NB4 (cell line): ENCODE measurements around the gene C20orf144.
"Not testable (repeated sequence)": the region's sequence is repeated elsewhere in the genome, so short reads cannot be mapped to it uniquely, and the experiment has no call there.

Experiments used
- DNase-seq: peaks from one replicate; pipeline ENCODE4 v3.0.0; 2010; ENCODE audit warnings: low read depth
- H3K4me3 ChIP-seq: one replicate; pipeline ENCODE4 v1.5.1; 2011; ENCODE audit warnings: mild to moderate bottlenecking, low read depth, low read length, moderate library complexity
- CTCF ChIP-seq: IDR thresholded peaks from one replicate; pipeline ENCODE4 v1.5.1; 2012; ENCODE audit warnings: low read depth, low read length
- MAX ChIP-seq: IDR thresholded peaks from 2 replicates; pipeline ENCODE4 v1.6.1; 2011; ENCODE audit warnings: low read depth, low read length
- MYC ChIP-seq: IDR thresholded peaks from 2 replicates; pipeline ENCODE4 v1.6.1; 2011; ENCODE audit warnings: low read depth, low read length
- POLR2A ChIP-seq: IDR thresholded peaks from 2 replicates; pipeline ENCODE4 v1.6.1; 2011; ENCODE audit warnings: mild to moderate bottlenecking; ENCODE audit not compliant: insufficient read length; ENCODE audit errors: extremely low read depth

The C20orf144 gene

GRCh38 chr20:33636776-33637175, 25.4 kb upstream of the C20orf144 start:
- DNase-seq = no peak
- no peak for TF ChIP-seq MYC
- no peak for TF ChIP-seq CTCF
- no peak for TF ChIP-seq MAX
- no peak for TF ChIP-seq POLR2A
- no peak overlapping the region for H3K4me3 ChIP-seq

GRCh38 chr20:33640287-33640686, 21.8 kb upstream of the C20orf144 start:
- DNase-seq = no peak
- H3K4me3 ChIP-seq = no peak overlapping the region
- TF ChIP-seq MYC (no peak), CTCF (no peak), POLR2A (no peak)

GRCh38 chr20:33644313-33645071, 17.6 kb upstream of the C20orf144 start:
- H3K4me3 ChIP-seq = no peak overlapping the region
- TF ChIP-seq MYC (no peak), POLR2A (no peak)
- no peak for DNase-seq

- H3K4me3 ChIP-seq = no peak overlapping the region
- TF ChIP-seq MYC = no peak
- no peak for TF ChIP-seq POLR2A
- no peak for TF ChIP-seq MAX
- TF ChIP-seq CTCF = no peak
- DNase-seq = peak; percentile 53
Observed at GRCh38 chr20:33645072-33645358, 17.1 kb upstream of the C20orf144 start.

GRCh38 chr20:33645396-33645795, 16.7 kb upstream of the C20orf144 start:
- DNase-seq = no peak
- no peak for TF ChIP-seq POLR2A
- TF ChIP-seq MYC = no peak
- TF ChIP-seq MAX = no peak
- TF ChIP-seq CTCF = no peak
- H3K4me3 ChIP-seq = no peak overlapping the region

GRCh38 chr20:33646191-33646590, 15.9 kb upstream of the C20orf144 start:
- DNase-seq = no peak
- TF ChIP-seq CTCF (no peak), MAX (no peak), MYC (no peak), POLR2A (no peak)
- no peak overlapping the region for H3K4me3 ChIP-seq

GRCh38 chr20:33646959-33647602, 15.0 kb upstream of the C20orf144 start:
- not testable (repeated sequence) for DNase-seq, H3K4me3 ChIP-seq
